ENCODE measurements around the gene TSPAN31. TPM values are rescaled to one million over a fixed set of nuclear protein-coding genes. Genes with fewer than 3 reads are reported as not detected.
"Not testable (repeated sequence)": the region's sequence is repeated elsewhere in the genome, so short reads cannot be mapped to it uniquely, and the experiment has no call there.

The TSPAN31 gene
- total and polyA plus RNA-seq, 10 donors, result 16.9 to 93.1 (median 29.0) TPM

DNA sequence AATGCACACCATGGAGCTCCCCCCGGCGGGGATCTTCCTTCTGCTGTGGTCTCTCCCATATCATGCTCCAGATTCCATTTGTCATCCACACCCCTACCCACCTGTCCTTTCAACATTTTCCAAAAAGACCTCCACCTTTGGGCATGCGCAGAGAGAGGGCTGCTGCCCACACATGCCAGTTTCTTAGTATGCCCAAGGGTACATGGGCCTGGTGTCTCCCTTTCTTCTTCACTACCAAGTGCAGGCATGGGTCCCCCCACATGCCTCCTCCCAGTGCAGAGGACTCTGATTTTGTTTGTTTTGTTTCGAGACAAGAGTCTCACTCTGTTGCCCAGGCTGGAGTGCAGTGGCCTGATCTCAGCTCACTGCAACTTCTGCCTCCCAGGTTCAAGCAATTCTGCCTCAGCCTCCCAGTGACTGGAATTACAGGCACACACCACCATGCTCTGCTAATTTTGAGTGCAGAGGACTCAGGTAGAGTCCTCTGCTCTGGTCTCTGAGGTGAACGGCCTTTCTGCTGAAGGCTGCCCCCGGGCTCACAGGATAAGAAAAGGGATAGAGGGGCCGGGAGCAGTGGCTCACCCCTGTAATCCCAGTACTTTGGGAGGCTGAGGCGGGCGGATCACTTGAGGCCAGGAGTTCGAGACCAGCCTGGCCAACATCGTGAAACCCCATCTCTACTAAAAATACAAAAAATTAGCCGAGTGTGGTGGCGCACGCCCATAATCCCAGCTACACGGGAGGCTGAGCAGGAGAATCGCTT lies 22.8 kb upstream of the TSPAN31 start:
- TF ChIP-seq POLR2AphosphoS5 (IDR thresholded peaks at IDR 0.05), result peak; percentile 14 to 52 (median 15)
- peaks cover 0 to 67% (median 61%) of the 10 kb centered on the region in 6 donors for H3K36me3 ChIP-seq
- WGBS, 5 donors, result 93 to 96% (median 95%) methylated on average over 16 of the region's 16 CpGs
- H3K4me3 ChIP-seq; H3K27me3 ChIP-seq (replicated peaks in 1 of 7); H3K9me3 ChIP-seq; intact Hi-C loops (cut with DNase I; ENCODE audit: low total_unique reads); DNase-seq; H3K27ac ChIP-seq: not testable (repeated sequence)
- peaks cover 0 to 21% (median 7%) of the 10 kb centered on the region in 6 donors for H3K4me1 ChIP-seq

DNA sequence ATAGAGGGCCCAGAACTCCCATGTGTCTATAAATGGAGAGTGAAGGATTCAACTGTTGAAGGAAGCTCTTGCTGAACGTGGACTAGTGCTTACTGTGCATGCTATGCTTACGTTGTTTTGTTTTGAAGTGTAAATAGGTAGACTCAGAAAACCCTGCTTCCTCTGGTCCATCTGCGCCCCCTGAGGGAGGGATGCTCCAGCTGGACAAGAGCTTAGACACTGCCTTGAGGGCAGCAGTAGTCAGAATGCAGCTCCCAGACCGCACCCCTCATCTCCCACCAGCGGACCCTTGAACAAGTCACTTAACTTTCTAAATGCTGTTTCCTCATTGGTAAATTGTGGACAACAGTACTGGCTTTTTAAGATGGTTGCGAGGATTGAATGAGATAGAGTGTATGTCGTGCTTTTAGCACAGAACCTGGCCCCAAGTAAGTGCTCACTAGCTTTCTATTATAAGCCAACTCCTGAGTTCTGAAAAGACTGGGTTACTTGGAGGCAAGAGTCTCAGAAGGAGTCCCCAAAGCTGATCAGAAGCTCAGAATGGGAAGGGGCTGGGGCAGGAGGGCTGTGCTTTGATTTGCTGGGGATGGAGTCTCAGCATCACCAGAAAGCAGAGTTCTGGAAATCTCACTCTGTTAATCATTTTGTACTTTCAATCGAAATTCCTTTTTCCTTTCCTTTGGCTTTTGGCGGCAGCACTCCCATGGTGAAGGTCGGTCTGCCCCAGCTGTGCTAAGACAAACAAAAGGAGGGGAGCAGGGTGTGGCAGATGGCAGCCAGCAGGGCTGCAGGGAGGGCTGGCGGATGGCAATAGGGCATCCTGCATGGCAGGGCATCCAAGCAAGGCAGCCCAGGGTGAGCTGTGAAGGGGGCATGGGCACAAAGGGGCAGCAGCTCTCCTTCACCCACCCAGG lies 21.9 kb upstream of the TSPAN31 start:
- H3K27ac ChIP-seq, result no peak overlapping the region
- peaks cover 0 to 24% (median 7%) of the 10 kb centered on the region in 6 donors for H3K4me1 ChIP-seq
- H3K9me3 ChIP-seq, result no peaks in the 10 kb centered on the region
- no peak overlapping the region for H3K4me3 ChIP-seq
- H3K27me3 ChIP-seq (replicated peaks in 1 of 7), result no peaks in the 10 kb centered on the region
- peak; percentile 31 to 79 (median 50) for TF ChIP-seq POLR2AphosphoS5 (IDR thresholded peaks at IDR 0.05)
- no peak for TF ChIP-seq POLR2A (IDR thresholded peaks at IDR 0.05)
- TF ChIP-seq, protein P1, sequence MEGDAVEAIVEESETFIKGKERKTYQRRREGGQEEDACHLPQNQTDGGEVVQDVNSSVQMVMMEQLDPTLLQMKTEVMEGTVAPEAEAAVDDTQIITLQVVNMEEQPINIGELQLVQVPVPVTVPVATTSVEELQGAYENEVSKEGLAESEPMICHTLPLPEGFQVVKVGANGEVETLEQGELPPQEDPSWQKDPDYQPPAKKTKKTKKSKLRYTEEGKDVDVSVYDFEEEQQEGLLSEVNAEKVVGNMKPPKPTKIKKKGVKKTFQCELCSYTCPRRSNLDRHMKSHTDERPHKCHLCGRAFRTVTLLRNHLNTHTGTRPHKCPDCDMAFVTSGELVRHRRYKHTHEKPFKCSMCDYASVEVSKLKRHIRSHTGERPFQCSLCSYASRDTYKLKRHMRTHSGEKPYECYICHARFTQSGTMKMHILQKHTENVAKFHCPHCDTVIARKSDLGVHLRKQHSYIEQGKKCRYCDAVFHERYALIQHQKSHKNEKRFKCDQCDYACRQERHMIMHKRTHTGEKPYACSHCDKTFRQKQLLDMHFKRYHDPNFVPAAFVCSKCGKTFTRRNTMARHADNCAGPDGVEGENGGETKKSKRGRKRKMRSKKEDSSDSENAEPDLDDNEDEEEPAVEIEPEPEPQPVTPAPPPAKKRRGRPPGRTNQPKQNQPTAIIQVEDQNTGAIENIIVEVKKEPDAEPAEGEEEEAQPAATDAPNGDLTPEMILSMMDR (IDR thresholded peaks at IDR 0.05 in 8 of 11, conservative IDR thresholded peaks at IDR 0.05 in 3 of 11), result no peak
- no peak for DNase-seq
- peaks cover 0 to 67% (median 61%) of the 10 kb centered on the region in 6 donors for H3K36me3 ChIP-seq
- 68 to 79% (median 72%) methylated on average over 11 of the region's 11 CpGs for WGBS, 5 donors
- intact Hi-C loops (cut with DNase I; ENCODE audit: low total_unique reads), result no loop called here

DNA sequence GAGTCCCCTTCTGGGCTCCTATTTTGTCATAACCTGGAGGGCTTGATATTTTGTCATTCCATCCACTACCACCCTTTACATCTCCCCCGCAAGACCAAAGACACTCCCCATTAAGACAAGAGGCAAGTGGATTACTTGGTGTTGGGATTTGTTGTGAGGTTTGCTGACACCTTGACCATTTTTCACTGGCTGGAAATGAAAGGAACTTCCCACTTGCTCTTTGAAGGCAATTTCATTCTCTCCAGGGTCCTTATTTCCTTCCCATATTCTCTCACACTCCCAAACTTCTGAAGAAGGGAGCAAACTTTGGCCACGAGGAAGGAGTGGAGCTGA lies 21.2 kb upstream of the TSPAN31 start:
- Histone ChIP-seq H3K36me3 (peaks cover 0 to 67% (median 61%) of the 10 kb centered on the region in 6 donors), H3K4me1 (peaks cover 0 to 24% (median 7%) of the 10 kb centered on the region in 6 donors), H3K27ac (no peak overlapping the region), H3K27me3 (replicated peaks in 1 of 7) (no peaks in the 10 kb centered on the region), H3K4me3 (no peak overlapping the region), H3K9me3 (no peaks in the 10 kb centered on the region)
- TF ChIP-seq POLR2AphosphoS5 (IDR thresholded peaks at IDR 0.05) (no peak), POLR2A (IDR thresholded peaks at IDR 0.05) (no peak)
- TF ChIP-seq, protein P1 (IDR thresholded peaks at IDR 0.05 in 8 of 11, conservative IDR thresholded peaks at IDR 0.05 in 3 of 11), result no peak
- intact Hi-C loops (cut with DNase I; ENCODE audit: low total_unique reads), result no loop called here
- DNase-seq, result no peak
- 61 to 72% (median 71%) methylated on average over 2 of the region's 2 CpGs for WGBS, 5 donors

DNA sequence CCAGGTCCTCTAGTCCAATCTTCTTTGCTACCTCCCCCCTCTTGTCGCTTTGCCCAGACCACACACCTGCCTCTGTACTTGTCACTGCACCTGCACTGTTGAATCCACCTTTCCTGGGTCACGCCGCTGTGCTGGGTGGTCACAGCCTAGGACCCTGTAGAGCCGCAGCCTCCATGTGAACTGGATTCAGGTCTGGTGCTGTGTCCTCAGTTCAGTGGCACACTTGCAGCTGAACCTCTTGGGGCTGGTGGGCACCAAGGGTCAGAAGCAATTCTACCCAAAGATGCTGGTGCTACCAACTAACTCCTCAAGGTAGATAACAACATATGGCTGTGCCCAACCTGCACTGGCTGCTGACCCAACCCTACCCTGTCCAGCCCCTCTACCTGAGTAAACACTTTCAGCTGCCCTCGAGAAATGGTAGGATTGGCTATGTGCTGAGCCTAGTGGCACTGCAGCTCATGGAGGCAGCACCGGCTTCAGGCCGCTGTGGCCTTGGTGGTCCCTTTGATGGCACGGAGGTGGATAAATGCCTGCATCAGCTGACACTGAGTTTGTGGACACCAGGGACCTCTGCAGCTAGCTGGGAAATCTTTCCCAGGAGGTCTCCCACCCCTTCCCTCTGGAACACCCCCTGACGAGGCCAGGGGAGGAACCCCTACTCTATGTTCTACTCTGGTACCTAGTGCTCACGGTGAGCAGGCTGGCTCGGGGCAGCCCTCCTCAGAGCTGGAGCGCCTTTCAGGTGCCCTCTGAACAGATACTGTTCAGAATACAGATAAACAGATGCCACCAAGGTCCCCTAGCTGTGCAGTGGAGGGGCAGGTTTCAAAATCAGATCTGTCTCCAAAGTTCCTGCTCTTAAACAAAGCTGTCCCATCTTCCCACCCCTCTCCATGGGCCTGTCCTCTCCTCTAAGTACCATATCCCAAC lies 20.6 kb upstream of the TSPAN31 start:
- no peak for DNase-seq

More for the DNA sequence above, 20.6 kb upstream of the TSPAN31 start:
- peaks cover 0 to 67% (median 56%) of the 10 kb centered on the region in 6 donors for H3K36me3 ChIP-seq
- no peaks in the 10 kb centered on the region for H3K9me3 ChIP-seq
- intact Hi-C loops (cut with DNase I; ENCODE audit: low total_unique reads), result no loop called here
- TF ChIP-seq, protein P1 (IDR thresholded peaks at IDR 0.05 in 8 of 11, conservative IDR thresholded peaks at IDR 0.05 in 3 of 11), result no peak
- TF ChIP-seq POLR2A (IDR thresholded peaks at IDR 0.05) (no peak), POLR2AphosphoS5 (IDR thresholded peaks at IDR 0.05) (peak; percentile 33 to 55 (median 51))
- no peaks in the 10 kb centered on the region for H3K27me3 ChIP-seq (replicated peaks in 1 of 7)
- no peak overlapping the region for H3K4me3 ChIP-seq
- WGBS, 5 donors, result 86 to 92% (median 89%) methylated on average over 12 of the region's 12 CpGs
- no peak overlapping the region for H3K27ac ChIP-seq
- peaks cover 0 to 24% (median 7%) of the 10 kb centered on the region in 6 donors for H3K4me1 ChIP-seq

All from spleen (tissue), 11 donors.